PC-3 (cell line): ENCODE data around the gene TLE5. TPM values are rescaled to one million over a fixed set of nuclear protein-coding genes. Genes with fewer than 3 reads are reported as not detected.

Experiments used
- ATAC-seq: fragments of 200-7000 bp; cut with Tn5 transposase; 2 replicates; pipeline ENCODE4 v1.9.1; 2020; ENCODE audit warnings: mild to moderate bottlenecking, moderate library complexity
- BruUV-seq: library from RNA; stranded (reverse); fragments of 400-500 nt; replicated peaks from 2 replicates; lab custom pipeline; 2021; lab: Mats Ljungman, UMichigan
- CTCF ChIA-PET: fragments of 300-600 bp; sonication (Branson Sonifier 250); formaldehyde crosslinking; loops from one replicate; lab custom pipeline; 2022; ENCODE audit warnings: antibody characterized with exemption; lab: Charles Lee
- POLR2A ChIA-PET: fragments of 300-600 bp; sonication (Branson Sonifier 250); formaldehyde crosslinking; loops from one replicate; lab custom pipeline; 2022; ENCODE audit warnings: antibody characterized with exemption; ENCODE audit not compliant: unreplicated experiment; lab: Charles Lee
- DNase-seq: peaks from one replicate; pipeline ENCODE4 v3.0.0-alpha.2; 2015
- H2AFZ ChIP-seq: fragments of 300-600 bp; sonication (generic); 2 replicates; pipeline ENCODE4 v1.6.0; 2016; ENCODE audit warnings: antibody characterized with exemption, low read length
- H3F3A ChIP-seq: fragments of 300-600 bp; sonication (generic); one replicate; pipeline ENCODE4 v1.6.0; 2017; ENCODE audit warnings: antibody characterized with exemption, low read length, control low read depth, mild to moderate bottlenecking; ENCODE audit not compliant: unreplicated experiment
- H3K27ac ChIP-seq: fragments of 300-600 bp; sonication (generic); 2 replicates; pipeline ENCODE4 v1.5.1; 2016; ENCODE audit warnings: mild to moderate bottlenecking, low read length
- H3K27me3 ChIP-seq: fragments of 300-600 bp; sonication (generic); 2 replicates; pipeline ENCODE4 v1.6.1; 2016; ENCODE audit warnings: low read length, mixed read lengths
- H3K36me3 ChIP-seq: fragments of 300-600 bp; sonication (generic); 2 replicates; pipeline ENCODE4 v1.6.1; 2016; ENCODE audit warnings: low read depth, mixed run types, low read length, mixed read lengths
- H3K4me1 ChIP-seq: fragments of 300-600 bp; sonication (generic); 2 replicates; pipeline ENCODE4 v1.5.1; 2016; ENCODE audit warnings: low read length; ENCODE audit not compliant: insufficient read depth
- H3K4me2 ChIP-seq: fragments of 300-600 bp; sonication (generic); 2 replicates; pipeline ENCODE4 v1.6.0; 2016; ENCODE audit warnings: low read length
- H3K4me3 ChIP-seq: fragments of 300-600 bp; sonication (generic); 2 replicates; pipeline ENCODE4 v1.5.1; 2016; ENCODE audit warnings: mild to moderate bottlenecking, low read length, mixed read lengths
- H3K79me2 ChIP-seq: fragments of 300-600 bp; sonication (generic); 2 replicates; pipeline ENCODE4 v1.6.1; 2017; ENCODE audit warnings: low read length, mixed read lengths
- H3K9ac ChIP-seq: fragments of 300-600 bp; sonication (generic); 2 replicates; pipeline ENCODE4 v1.6.0; 2016; ENCODE audit warnings: mild to moderate bottlenecking, low read length
- H3K9me2 ChIP-seq: fragments of 300-600 bp; sonication (generic); replicated peaks from 2 replicates; pipeline ENCODE4 v1.6.1; 2016; ENCODE audit warnings: mixed run types, low read length, mixed read lengths
- H3K9me3 ChIP-seq: fragments of 300-600 bp; sonication (generic); 2 replicates; pipeline ENCODE4 v1.6.1; 2016; ENCODE audit warnings: low read length, mixed read lengths
- H4K20me1 ChIP-seq: fragments of 300-600 bp; sonication (generic); 2 replicates; pipeline ENCODE4 v1.6.1; 2016; ENCODE audit warnings: low read length, mixed read lengths
- CTCF ChIP-seq: fragments of 300-600 bp; sonication (generic); conservative IDR thresholded peaks from 2 replicates; pipeline ENCODE4 v1.5.1; 2017; ENCODE audit warnings: antibody characterized with exemption, low read depth, mild to moderate bottlenecking, low read length
- EZH2 ChIP-seq: fragments of 300-600 bp; sonication (generic); IDR thresholded peaks from one replicate; pipeline ENCODE4 v1.6.1; 2017; ENCODE audit warnings: antibody characterized with exemption, mild to moderate bottlenecking, low read length; ENCODE audit not compliant: unreplicated experiment
- EZH2phosphoT487 ChIP-seq: fragments of 300-600 bp; sonication (generic); IDR thresholded peaks from 2 replicates; pipeline ENCODE4 v1.6.1; 2018; ENCODE audit warnings: mild to moderate bottlenecking, antibody characterized with exemption, low read length, borderline replicate concordance
- intact Hi-C: fragments of 100-400 bp; cut with micrococcal nuclease; formaldehyde crosslinking; loops from 2 replicates; pipeline ENCODE4 v1.9.0; 2023
- total RNA-seq: library from RNA; depleted of rRNA; stranded (reverse); fragments of >200 nt; gene quantifications from 2 replicates; pipeline ENCODE4 v1.2.3, GENCODE V29; 2014

Gene TLE5
- total RNA-seq, 1 experiment from 2014 or later = 351 TPM

DNA sequence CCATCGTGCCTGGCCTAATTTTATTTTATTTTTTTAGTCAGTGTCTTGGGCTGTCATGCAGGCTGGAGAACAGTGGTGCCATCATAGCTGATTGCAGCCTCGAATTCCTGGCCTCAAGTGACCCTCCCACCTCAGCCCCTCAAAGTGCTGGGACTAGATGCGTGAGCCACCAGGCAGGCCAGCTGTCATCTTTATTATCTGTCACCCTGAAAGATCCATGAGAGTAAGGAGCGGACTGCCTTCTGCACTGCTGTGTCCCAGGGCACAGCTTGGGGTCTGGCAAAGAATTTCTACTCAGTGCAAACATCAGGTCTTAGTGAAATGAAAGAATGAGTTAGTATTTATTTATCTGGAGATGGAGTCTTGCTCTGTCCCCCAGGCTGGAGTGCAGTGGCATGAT, 9.5 kb upstream of the TLE5 start:
- CTCF ChIA-PET = no interaction called here
- no peaks in the 10 kb centered on the region for H3K36me3 ChIP-seq
- ATAC-seq = no peak
- BruUV-seq = no TSS peak
- no peaks in the 10 kb centered on the region for H3K79me2 ChIP-seq
- H3K9ac ChIP-seq = no peak overlapping the region
- H3K9me2 ChIP-seq = no peaks in the 10 kb centered on the region
- no peak overlapping the region for H3K4me3 ChIP-seq
- H3K27me3 ChIP-seq = no peaks in the 10 kb centered on the region
- no peak for DNase-seq
- H2AFZ ChIP-seq = no peak overlapping the region
- H3K9me3 ChIP-seq = no peaks in the 10 kb centered on the region
- H3K4me2 ChIP-seq = no peak overlapping the region
- H3F3A ChIP-seq = no peaks in the 10 kb centered on the region
- H3K27ac ChIP-seq = no peak overlapping the region
- H4K20me1 ChIP-seq = no peaks in the 10 kb centered on the region
- no peaks in the 10 kb centered on the region for H3K4me1 ChIP-seq
- intact Hi-C loops = no loop called here
- TF ChIP-seq EZH2 (no peak), CTCF (no peak), EZH2phosphoT487 (no peak)
- POLR2A ChIA-PET = no interaction called here

GRCh38 chr19:3068071-3068470, 5.8 kb upstream of the TLE5 start:
- no peaks in the 10 kb centered on the region for H3K79me2 ChIP-seq
- H3K36me3 ChIP-seq = no peaks in the 10 kb centered on the region
- ChIA-PET POLR2A (no interaction called here), CTCF (no interaction called here)
- intact Hi-C loops = no loop called here
- H4K20me1 ChIP-seq = no peaks in the 10 kb centered on the region
- no peaks in the 10 kb centered on the region for H3F3A ChIP-seq
- no peak for DNase-seq
- H3K9me2 ChIP-seq = no peaks in the 10 kb centered on the region
- H3K9ac ChIP-seq = no peak overlapping the region
- no peaks in the 10 kb centered on the region for H3K4me1 ChIP-seq
- TF ChIP-seq CTCF (no peak), EZH2 (no peak), EZH2phosphoT487 (no peak)
- H3K4me2 ChIP-seq = no peak overlapping the region
- no peak for ATAC-seq
- no peak overlapping the region for H3K27ac ChIP-seq
- no TSS peak for BruUV-seq
- H3K27me3 ChIP-seq = no peaks in the 10 kb centered on the region
- no peak overlapping the region for H2AFZ ChIP-seq
- H3K9me3 ChIP-seq = no peaks in the 10 kb centered on the region
- no peak overlapping the region for H3K4me3 ChIP-seq

DNA sequence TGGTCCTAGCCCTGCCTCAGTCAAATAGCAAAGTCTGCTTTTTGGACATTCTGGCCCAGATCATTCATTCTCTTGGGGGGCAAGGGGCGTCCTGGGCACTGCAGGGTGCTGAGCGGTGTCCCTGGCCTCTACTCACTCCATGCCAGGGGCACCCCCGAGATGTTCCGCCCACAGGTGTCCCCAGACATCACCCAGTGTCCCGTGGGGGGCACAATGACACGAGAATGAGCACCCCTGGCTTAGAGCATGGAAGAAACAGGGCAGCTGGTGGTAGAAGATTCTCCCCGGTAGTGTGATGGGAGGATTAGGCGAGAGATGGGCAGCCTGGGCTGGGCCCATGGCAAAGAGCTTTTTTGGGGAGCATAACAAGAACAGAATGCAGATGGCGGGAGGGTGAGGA, 5.3 kb upstream of the TLE5 start:
- no peaks in the 10 kb centered on the region for H4K20me1 ChIP-seq
- H3K4me1 ChIP-seq = no peaks in the 10 kb centered on the region
- ChIA-PET CTCF (no interaction called here), POLR2A (no interaction called here)
- no peaks in the 10 kb centered on the region for H3K27me3 ChIP-seq
- H3K36me3 ChIP-seq = no peaks in the 10 kb centered on the region
- no peaks in the 10 kb centered on the region for H3K79me2 ChIP-seq
- TF ChIP-seq EZH2 (no peak), EZH2phosphoT487 (no peak), CTCF (no peak)
- no peak overlapping the region for H2AFZ ChIP-seq
- H3K4me3 ChIP-seq = no peak overlapping the region
- H3K4me2 ChIP-seq = no peak overlapping the region
- ATAC-seq (no peak), DNase-seq (no peak)
- H3K9ac ChIP-seq = no peak overlapping the region
- no peaks in the 10 kb centered on the region for H3F3A ChIP-seq
- no peaks in the 10 kb centered on the region for H3K9me2 ChIP-seq
- intact Hi-C loops = no loop called here
- no TSS peak for BruUV-seq
- H3K9me3 ChIP-seq = no peaks in the 10 kb centered on the region
- H3K27ac ChIP-seq = no peak overlapping the region
